HepG2 (cell line): ENCODE data around the gene HIVEP2. TPM values are rescaled to one million over a fixed set of nuclear protein-coding genes. Genes with fewer than 3 reads are reported as not detected.

Experiments
- AGO1 ChIP-seq: fragments of 200-400 bp; formaldehyde crosslinking; IDR thresholded peaks from 2 replicates; pipeline ENCODE4 v1.6.1; 2017; ENCODE audit warnings: mild to moderate bottlenecking, low read depth, low read length, moderate library complexity; ENCODE audit not compliant: poor library complexity, severe bottlenecking
- ELF4 ChIP-seq: sonication (generic); formaldehyde crosslinking; IDR thresholded peaks from 2 replicates; pipeline ENCODE4 v1.5.0; 2020; ENCODE audit warnings: missing genetic modification reagents, mild to moderate bottlenecking, moderate library complexity, borderline replicate concordance
- FOXA3 ChIP-seq: IDR thresholded peaks from 2 replicates; pipeline ENCODE4 v1.6.1; 2016; ENCODE audit warnings: missing genetic modification reagents, missing compliant biosample characterization
- GATAD2A ChIP-seq: IDR thresholded peaks from 2 replicates; pipeline ENCODE4 v1.6.1; 2016
- GPBP1L1 ChIP-seq: sonication (generic); formaldehyde crosslinking; IDR thresholded peaks from 2 replicates; pipeline ENCODE4 v1.5.0; 2020; ENCODE audit warnings: mild to moderate bottlenecking, missing genetic modification reagents
- HMGXB4 ChIP-seq, 2 experiments: sonication (generic) in 1 of 2; formaldehyde crosslinking in 1 of 2; IDR thresholded peaks; 2 replicates each; pipeline versions ENCODE4 v1.4.0 to v1.6.1; 2018 to 2020; ENCODE audit warnings: missing genetic modification reagents in 2 of 2, borderline replicate concordance in 1 of 2, low read depth in 1 of 2, mild to moderate bottlenecking in 1 of 2, missing biosample characterization in 1 of 2
- KDM4B ChIP-seq: sonication (generic); formaldehyde crosslinking; IDR thresholded peaks from 2 replicates; pipeline ENCODE4 v1.4.0; 2020; ENCODE audit warnings: missing genetic modification reagents
- MAX ChIP-seq: IDR thresholded peaks from 2 replicates; pipeline ENCODE4 v1.6.1; 2012; ENCODE audit warnings: inconsistent platforms
- NFE2L2 ChIP-seq: fragments of 150-350 bp; IDR thresholded peaks from 2 replicates; pipeline ENCODE4 v1.6.1; 2014; ENCODE audit warnings: low read length
- NR2F6 ChIP-seq, 2 experiments: IDR thresholded peaks; 2 replicates each; pipeline ENCODE4 v1.6.1; 2016; ENCODE audit warnings: antibody characterized with exemption in 1 of 2, mild to moderate bottlenecking in 1 of 2
- REL ChIP-seq: sonication (generic); formaldehyde crosslinking; conservative IDR thresholded peaks from 2 replicates; pipeline ENCODE4 v1.8.0; 2022; ENCODE audit warnings: mild to moderate bottlenecking, missing genetic modification reagents, moderate library complexity
- SCMH1 ChIP-seq: sonication (generic); formaldehyde crosslinking; IDR thresholded peaks from 2 replicates; pipeline ENCODE4 v1.9.0; 2021; ENCODE audit warnings: missing genetic modification reagents, mild to moderate bottlenecking, borderline replicate concordance
- SMAD3 ChIP-seq: sonication (generic); formaldehyde crosslinking; IDR thresholded peaks from 2 replicates; pipeline ENCODE4 v1.4.0; 2020; ENCODE audit warnings: missing genetic modification reagents
- SMARCE1 ChIP-seq: fragments of 450-650 bp; IDR thresholded peaks from 2 replicates; pipeline ENCODE4 v1.6.1; 2017; ENCODE audit warnings: borderline replicate concordance
- SMC3 ChIP-seq: IDR thresholded peaks from 2 replicates; pipeline ENCODE4 v1.6.1; 2011; ENCODE audit warnings: low read length, improper control_type of control experiment
- TFDP2 ChIP-seq: sonication (generic); formaldehyde crosslinking; IDR thresholded peaks from 2 replicates; pipeline ENCODE4 v1.4.0; 2020; ENCODE audit warnings: missing genetic modification reagents
- ZBTB39 ChIP-seq: sonication (generic); formaldehyde crosslinking; IDR thresholded peaks from 2 replicates; pipeline ENCODE4 v1.5.0; 2020; ENCODE audit warnings: missing genetic modification reagents
- ZNF30 ChIP-seq: sonication (generic); formaldehyde crosslinking; IDR thresholded peaks from 2 replicates; pipeline ENCODE4 v1.5.0; 2020; ENCODE audit warnings: mild to moderate bottlenecking, missing genetic modification reagents
- ZNF333 ChIP-seq: sonication (generic); formaldehyde crosslinking; IDR thresholded peaks from 2 replicates; pipeline ENCODE4 v1.4.0; 2020; ENCODE audit warnings: mild to moderate bottlenecking, missing genetic modification reagents, borderline replicate concordance
- ZNF431 ChIP-seq: sonication (generic); formaldehyde crosslinking; IDR thresholded peaks from 2 replicates; pipeline ENCODE4 v1.9.0; 2022; ENCODE audit warnings: missing genetic modification reagents, low read depth, mild to moderate bottlenecking, borderline replicate concordance
- ZNF607 ChIP-seq: sonication (generic); formaldehyde crosslinking; IDR thresholded peaks from 2 replicates; pipeline ENCODE4 v1.5.1; 2020; ENCODE audit warnings: missing genetic modification reagents, mild to moderate bottlenecking, borderline replicate concordance
- ZNF784 ChIP-seq: sonication (generic); formaldehyde crosslinking; IDR thresholded peaks from 2 replicates; pipeline ENCODE4 v1.5.1; 2020; ENCODE audit warnings: missing genetic modification reagents, mild to moderate bottlenecking, borderline replicate concordance
- ZSCAN21 ChIP-seq: sonication (generic); formaldehyde crosslinking; IDR thresholded peaks from 2 replicates; pipeline ENCODE4 v1.8.0; 2022; ENCODE audit warnings: mild to moderate bottlenecking, missing genetic modification reagents, moderate library complexity, borderline replicate concordance
- polyA plus RNA-seq, 8 experiments: library from polyadenylated mRNA; depleted of rRNA in 3 of 8; stranded (reverse) in 7 of 8; unstranded in 1 of 8; fragments of >200 nt; fragmentation: Illumina TruSeq in 4 of 8; extraction: Trizol in 4 of 8; gene quantifications; 2 replicates each; pipeline versions ENCODE4 v1.2.1 to v1.2.3, GENCODE V29; 2011 to 2016; ENCODE audit warnings: low read depth in 4 of 8, missing spikeins in 1 of 8, mixed read lengths in 1 of 8; ENCODE audit not compliant: insufficient read depth in 1 of 8
- total RNA-seq, 5 experiments: library from RNA; depleted of rRNA; stranded (reverse); fragments of >200 nt; fragmentation: Illumina TruSeq; extraction: Trizol; gene quantifications; 2 replicates each; pipeline ENCODE4 v1.2.3, GENCODE V29; 2016; ENCODE audit warnings: low read depth in 1 of 5

The HIVEP2 gene
- total and polyA plus RNA-seq, 2 of the 13 experiments (the other 11 are each of a cell fraction or from before 2014, with no cell fraction given), result 3.4 to 12.9 TPM

- TF ChIP-seq SMC3 (no peak), NFE2L2 (no peak), MAX (peak; percentile 64; the same call in 1 of the 2 replicates), GATAD2A (no peak; the same call in 1 of the 2 replicates), SCMH1 (CRISPR knock-in tag) (no peak), SMAD3 (CRISPR knock-in tag) (no peak), SMARCE1 (no peak), GPBP1L1 (CRISPR knock-in tag) (no peak), ZBTB39 (CRISPR knock-in tag) (no peak), ZNF333 (CRISPR knock-in tag) (peak; percentile 30; the same call in 1 of the 2 replicates), HMGXB4 (CRISPR knock-in tag; IDR thresholded peaks at IDR 0.05; ENCODE audit: borderline replicate concordance in 1 of 2, low read depth in 1 of 2) (no peak; a peak in 1 of 4 replicates), FOXA3 (CRISPR knock-in tag) (no peak; the same call in none of the 2 replicates), ZNF431 (CRISPR knock-in tag) (no peak), ZSCAN21 (CRISPR knock-in tag) (no peak), ZNF784 (no peak), KDM4B (CRISPR knock-in tag) (no peak), ELF4 (CRISPR knock-in tag) (no peak), ZNF30 (CRISPR knock-in tag) (no peak), TFDP2 (0 out of 2 replicates have a peak, but pooled peaks have one; percentile 10), REL (CRISPR knock-in tag) (0 out of 2 replicates have a peak, but pooled peaks have one; percentile 42), NR2F6 (IDR thresholded peaks at IDR 0.05) (no peak), NR2F6 (CRISPR knock-in tag; IDR thresholded peaks at IDR 0.05) (no peak), AGO1 (no peak), ZNF607 (CRISPR knock-in tag) (0 out of 2 replicates have a peak, but pooled peaks have one; percentile 37)
These were observed at the start of gene HIVEP2 (continued) for GRCh38 chr6:142945049-142945445.
